Measurements from ENCODE around the gene CPM. TPM values are rescaled to one million over a fixed set of nuclear protein-coding genes. Genes with fewer than 3 reads are reported as not detected.

CPM gene
- total and polyA plus RNA-seq, 2 donors (not counting 3 experiments of a cell fraction or from before 2014, with no cell fraction given), result not detected

- Histone ChIP-seq H3K9ac (replicated peaks; ENCODE audit: extremely low read depth, insufficient read depth, low read length) (no peak overlapping the region), H4K20me1 (replicated peaks; ENCODE audit: control insufficient read depth, extremely low read depth, insufficient read depth, low read length) (no peaks in the 10 kb centered on the region), H3K9me1 (replicated peaks; ENCODE audit: control insufficient read depth, extremely low read depth, insufficient read depth, low read length) (no peaks in the 10 kb centered on the region), H3K79me2 (ENCODE audit: control insufficient read depth, insufficient read depth, low read length) (no peaks in the 10 kb centered on the region), H3K9me3 (replicated peaks; ENCODE audit: control insufficient read depth, insufficient read depth, low read length) (no peaks in the 10 kb centered on the region), H3K4me3 (replicated peaks in 1 of 3; ENCODE audit: insufficient read depth in 1 of 3, low read depth in 1 of 3, low read length in 3 of 3) (no peak overlapping the region), H3K4me1 (ENCODE audit: control insufficient read depth, extremely low read depth, insufficient read depth, low read length) (no peaks in the 10 kb centered on the region), H3K36me3 (ENCODE audit: control insufficient read depth in 2 of 2, extremely low read depth in 1 of 2, insufficient read depth in 2 of 2, low read length in 2 of 2) (no peaks in the 10 kb centered on the region), H2AFZ (ENCODE audit: low read depth, low read length) (no peak overlapping the region), H3K27ac (ENCODE audit: insufficient read depth, low read depth, low read length) (no peak overlapping the region), H3K27me3 (ENCODE audit: control insufficient read depth in 2 of 2, insufficient read depth in 2 of 2, low read length in 2 of 2) (peaks cover 0 to 8% of the 10 kb centered on the region in 2 experiments), H3K4me2 (ENCODE audit: insufficient read depth, low read length) (no peak overlapping the region)
- DNase-seq (ENCODE audit: low read depth, low spot score) (no peak), FAIRE-seq (no peak)
- intact Hi-C loops (cut with micrococcal nuclease) (no loop called here), dilution Hi-C loops (cut with MboI; ENCODE audit: extremely low pct_ligation_motif_present, low sequenced_read_pairs) (no loop called here)
- ChIA-PET POLR2A (no interaction called here), CTCF (no interaction called here)
- BruUV-seq (replicated peaks), result no TSS peak
- TF ChIP-seq POLR2A (IDR thresholded peaks at IDR 0.05; ENCODE audit: low read depth, low read length), result no peak
- TF ChIP-seq CTCF (IDR thresholded peaks at IDR 0.05; ENCODE audit: extremely low read depth in 1 of 2, insufficient read depth in 1 of 2, low read depth in 1 of 2, low read length in 2 of 2), result no peak
- TF ChIP-seq JUN (IDR thresholded peaks at IDR 0.05; ENCODE audit: borderline replicate concordance, insufficient read depth, insufficient read length, low read depth), result no peak
- no peak for TF ChIP-seq EZH2 (IDR thresholded peaks at IDR 0.05; ENCODE audit: borderline replicate concordance, low read depth, low read length, severe bottlenecking)
- no peak for TF ChIP-seq GATA2 (IDR thresholded peaks at IDR 0.05; ENCODE audit: insufficient read depth, insufficient read length, low read depth, low read length)
- no peak for TF ChIP-seq MAX (IDR thresholded peaks at IDR 0.05; ENCODE audit: insufficient read depth, insufficient read length)
- no peak for TF ChIP-seq FOS (IDR thresholded peaks at IDR 0.05; ENCODE audit: borderline replicate concordance, insufficient read depth, low read length)
- no peak for TF ChIP-seq MYC (IDR thresholded peaks at IDR 0.05; ENCODE audit: low read depth, low read length)
- TF ChIP-seq POLR2AphosphoS5 (IDR thresholded peaks at IDR 0.05; ENCODE audit: insufficient read depth, low read depth, low read length), result no peak
Measured at GRCh38 chr12:68910128-68910527, 22.8 kb downstream of the CPM start.
